Ascending aorta (tissue), 2 donors: ENCODE measurements around the gene RHBDL1. TPM values are rescaled to one million over a fixed set of nuclear protein-coding genes. Genes with fewer than 3 reads are reported as not detected.

ENCODE experiments used
- DNase-seq, 2 donors: peaks; one replicate each; pipeline ENCODE4 v3.0.0-alpha.2; 2019; ENCODE audit warnings: low spot score in 2 of 2
- H3K27ac ChIP-seq, 2 donors: fragments of 200-600 bp; sonication (generic); one replicate each; pipeline ENCODE4 v1.5.1; 2016 to 2017; ENCODE audit warnings: mild to moderate bottlenecking in 1 of 2
- H3K27me3 ChIP-seq: fragments of 200-600 bp; sonication (generic); one replicate; pipeline ENCODE4 v1.5.1; 2017
- H3K36me3 ChIP-seq, 2 donors: fragments of 200-600 bp; sonication (generic); one replicate each; pipeline ENCODE4 v1.5.1; 2016
- H3K4me1 ChIP-seq, 2 donors: fragments of 200-600 bp; sonication (generic); one replicate each; pipeline ENCODE4 v1.5.1; 2016 to 2017; ENCODE audit warnings: mild to moderate bottlenecking in 1 of 2
- H3K4me3 ChIP-seq, 2 donors: fragments of 200-600 bp; sonication (generic); one replicate each; pipeline ENCODE4 v1.5.1; 2016 to 2017; ENCODE audit warnings: mild to moderate bottlenecking in 1 of 2
- H3K9me3 ChIP-seq, 2 donors: fragments of 200-600 bp; sonication (generic); one replicate each; pipeline ENCODE4 v1.5.1; 2016
- intact Hi-C: fragments of 100-400 bp; cut with DNase I; formaldehyde crosslinking; loops from one replicate; pipeline ENCODE4 v1.15.1; 2023
- total RNA-seq: library from RNA; depleted of rRNA; stranded (reverse); fragments of >200 nt; gene quantifications from one replicate; pipeline ENCODE4 v1.1.0, GENCODE V29; 2016
- TF ChIP-seq, protein P1 (sequence below), 3 experiments: fragments of 200-600 bp in 2 of 3; fragments of 450-650 bp in 1 of 3; sonication (generic) in 2 of 3; IDR thresholded peaks; one replicate each; pipeline ENCODE4 v1.5.1; 2016 to 2019; ENCODE audit warnings: antibody characterized with exemption in 3 of 3, mild to moderate bottlenecking in 1 of 3, moderate library complexity in 1 of 3

Gene RHBDL1
- total RNA-seq, 1 donor from 2014 or later = 1.1 TPM

DNA sequence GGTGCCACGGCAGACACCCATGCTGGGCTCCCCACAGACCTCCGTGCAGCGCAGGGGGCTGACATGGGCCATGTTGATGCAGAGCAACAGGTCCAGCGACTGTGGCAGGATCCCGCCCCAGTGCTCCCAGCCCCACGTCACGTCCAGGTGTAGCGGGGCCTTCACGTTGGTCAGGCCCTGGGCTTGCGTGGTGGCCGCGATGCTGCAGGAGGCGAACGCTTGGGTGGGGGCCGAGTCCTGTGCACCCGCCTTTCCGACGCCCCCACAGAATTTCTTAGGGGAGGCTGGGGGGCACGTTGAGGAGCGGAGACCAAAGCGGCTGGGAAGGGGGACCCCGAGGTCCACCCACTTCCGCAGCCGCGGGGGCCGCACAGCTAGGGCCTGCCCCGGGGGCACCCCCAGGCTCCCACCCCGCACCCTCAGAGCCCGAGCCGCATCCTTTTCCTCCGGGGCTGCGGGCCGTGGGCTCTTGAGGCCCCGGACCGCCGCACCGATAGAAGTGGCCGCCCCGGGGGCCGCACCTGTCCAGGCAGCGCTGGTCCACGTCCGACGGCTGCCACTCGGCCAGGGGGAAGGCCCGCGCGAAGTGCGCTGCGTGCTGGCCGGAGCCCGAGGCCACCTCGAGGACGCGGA lies 39.8 kb upstream of the RHBDL1 start:
- peak overlapping the region; percentile 94 to 99 for H3K27ac ChIP-seq
- intact Hi-C loops = loop anchor here (1.0 to 5.0 kb wide), 5 partner anchors 25 to 977 kb away; partner anchors contain the start of genes CAPN15, CRAMP1, IFT140 and STUB1

DNA sequence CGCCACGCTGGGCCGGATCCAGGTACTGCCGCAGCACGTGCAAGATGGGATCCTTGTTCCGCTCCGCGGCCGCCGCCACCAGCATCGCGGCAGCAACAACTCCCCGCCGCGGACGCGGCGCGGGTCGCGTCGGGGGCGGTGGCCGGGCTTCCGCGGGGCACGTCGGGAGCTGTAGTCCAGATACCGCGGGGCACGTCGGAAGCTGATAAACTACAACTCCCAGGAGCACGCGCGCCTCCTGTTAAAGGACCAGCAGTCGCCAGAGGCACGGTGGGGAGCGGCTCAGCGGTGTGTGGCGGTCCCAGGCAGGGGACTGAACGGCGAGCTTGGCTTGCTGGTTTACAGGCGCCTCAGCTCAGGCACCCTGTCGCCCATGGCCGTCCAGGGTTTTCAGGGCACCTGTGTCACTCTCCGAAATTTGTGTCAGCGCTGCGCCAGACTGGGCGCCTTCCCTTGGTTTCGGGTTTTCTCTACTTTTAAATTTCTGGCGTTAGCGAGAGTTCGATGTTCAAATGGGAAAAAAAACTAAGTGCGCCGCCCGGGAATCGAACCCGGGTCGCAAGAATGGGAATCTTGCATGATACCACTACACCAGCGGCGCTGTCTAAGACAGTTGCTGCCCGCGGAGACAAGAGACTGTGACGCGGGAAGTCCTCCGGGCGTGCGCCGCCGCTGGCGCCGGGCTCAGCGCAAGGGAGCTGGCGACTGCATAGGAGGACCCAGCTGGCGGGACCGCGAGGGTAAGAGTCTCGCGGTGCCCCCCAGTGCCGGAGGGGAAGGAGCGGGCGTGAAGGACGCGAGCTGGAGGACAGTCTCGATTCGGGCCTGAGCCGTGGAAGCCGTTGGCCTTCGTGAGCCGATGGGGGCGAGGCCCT lies 39.0 kb upstream of the RHBDL1 start, which contains the start of gene METTL26:
METTL26 (minus strand) TSS at position 100 of the 875 bp plus-strand sequence; CDS start at position 85, 15 bp downstream.
- Histone ChIP-seq H3K27ac (peak within 1 kb of the TSS; percentile 94 to 99), H3K9me3 (no peaks in the 10 kb centered on the region), H3K27me3 (no peaks in the 10 kb centered on the region), H3K36me3 (peaks cover 12 to 17% of the 10 kb centered on the region in 2 donors), H3K4me1 (peaks cover 6 to 18% of the 10 kb centered on the region in 2 donors), H3K4me3 (peak within 1 kb of the TSS; percentile 81 to 97)
- peak; percentile 80 to 98 for DNase-seq
- TF ChIP-seq, protein P1, sequence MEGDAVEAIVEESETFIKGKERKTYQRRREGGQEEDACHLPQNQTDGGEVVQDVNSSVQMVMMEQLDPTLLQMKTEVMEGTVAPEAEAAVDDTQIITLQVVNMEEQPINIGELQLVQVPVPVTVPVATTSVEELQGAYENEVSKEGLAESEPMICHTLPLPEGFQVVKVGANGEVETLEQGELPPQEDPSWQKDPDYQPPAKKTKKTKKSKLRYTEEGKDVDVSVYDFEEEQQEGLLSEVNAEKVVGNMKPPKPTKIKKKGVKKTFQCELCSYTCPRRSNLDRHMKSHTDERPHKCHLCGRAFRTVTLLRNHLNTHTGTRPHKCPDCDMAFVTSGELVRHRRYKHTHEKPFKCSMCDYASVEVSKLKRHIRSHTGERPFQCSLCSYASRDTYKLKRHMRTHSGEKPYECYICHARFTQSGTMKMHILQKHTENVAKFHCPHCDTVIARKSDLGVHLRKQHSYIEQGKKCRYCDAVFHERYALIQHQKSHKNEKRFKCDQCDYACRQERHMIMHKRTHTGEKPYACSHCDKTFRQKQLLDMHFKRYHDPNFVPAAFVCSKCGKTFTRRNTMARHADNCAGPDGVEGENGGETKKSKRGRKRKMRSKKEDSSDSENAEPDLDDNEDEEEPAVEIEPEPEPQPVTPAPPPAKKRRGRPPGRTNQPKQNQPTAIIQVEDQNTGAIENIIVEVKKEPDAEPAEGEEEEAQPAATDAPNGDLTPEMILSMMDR (IDR thresholded peaks at IDR 0.05) = peak in 1 of 3 experiments; percentile 12
- intact Hi-C loops = loop anchor here (1.0 to 5.0 kb wide), 6 partner anchors 13 to 976 kb away; partner anchors contain the start of genes CAPN15, CRAMP1, IFT140 and STUB1

More for the DNA sequence above, 39.8 kb upstream of the RHBDL1 start:
- DNase-seq = no peak
- peaks cover 12 to 17% of the 10 kb centered on the region in 2 donors for H3K36me3 ChIP-seq
- peaks cover 6 to 17% of the 10 kb centered on the region in 2 donors for H3K4me1 ChIP-seq
- H3K9me3 ChIP-seq = no peaks in the 10 kb centered on the region
- TF ChIP-seq, protein P1 (IDR thresholded peaks at IDR 0.05) = no peak
- no peaks in the 10 kb centered on the region for H3K27me3 ChIP-seq
- H3K4me3 ChIP-seq = peak overlapping the region; percentile 81 to 97

DNA sequence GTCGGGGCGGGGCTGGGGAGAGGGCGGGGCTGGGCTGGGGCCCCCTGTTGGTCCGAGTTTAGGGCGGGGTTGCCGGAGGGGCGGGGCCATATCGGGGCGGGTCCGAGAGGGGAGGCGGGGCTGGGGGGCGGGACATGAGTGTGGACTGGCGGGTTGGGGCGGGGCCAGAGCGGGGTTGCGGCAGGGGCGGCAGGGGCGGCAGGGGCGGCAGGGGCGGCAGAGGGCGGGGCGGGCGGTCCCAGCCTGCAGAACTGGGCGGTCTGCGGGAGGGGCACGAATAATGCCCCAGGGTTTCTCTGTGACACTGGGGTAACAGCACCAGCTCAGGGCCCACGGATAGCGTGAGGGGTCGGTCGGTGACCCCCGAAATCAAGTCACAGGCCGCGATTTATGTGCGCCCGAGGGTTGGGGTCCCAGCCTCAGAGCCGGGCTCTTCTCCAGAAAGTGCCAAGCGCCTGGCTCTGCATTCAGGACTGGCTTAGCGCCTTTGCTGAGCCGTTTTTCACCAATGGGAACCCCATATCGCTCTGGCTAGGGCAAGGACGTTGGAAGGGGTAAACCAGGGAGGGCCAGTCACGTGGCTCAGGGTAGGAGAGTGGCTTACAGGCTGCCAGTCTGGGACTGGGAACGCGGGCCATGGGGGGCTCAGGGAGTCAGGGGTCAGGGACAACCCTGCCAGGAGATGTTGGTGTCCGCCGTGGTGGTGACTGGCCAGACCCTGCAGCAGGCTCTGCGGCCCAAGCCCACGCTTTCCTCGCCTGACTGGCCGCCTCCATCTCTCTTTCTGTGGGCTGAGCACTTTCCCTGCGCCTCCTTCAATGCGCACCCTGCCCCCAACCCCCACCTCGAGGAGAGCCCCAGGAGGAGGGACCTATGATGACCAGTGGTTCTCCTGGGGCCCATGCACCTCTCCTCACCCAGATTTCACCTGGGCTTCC lies 38.1 kb upstream of the RHBDL1 start:
- Histone ChIP-seq H3K4me3 (peak overlapping the region; percentile 81 to 97), H3K4me1 (peaks cover 6 to 19% of the 10 kb centered on the region in 2 donors), H3K27ac (peak overlapping the region; percentile 94 to 99), H3K36me3 (peaks cover 12 to 17% of the 10 kb centered on the region in 2 donors), H3K9me3 (no peaks in the 10 kb centered on the region), H3K27me3 (no peaks in the 10 kb centered on the region)
- TF ChIP-seq, protein P1 (IDR thresholded peaks at IDR 0.05) = no peak
- intact Hi-C loops = loop anchor here (1.0 to 5.0 kb wide), 5 partner anchors 12 to 975 kb away; partner anchors contain the start of genes CAPN15, CRAMP1, IFT140 and STUB1
- no peak for DNase-seq

DNA sequence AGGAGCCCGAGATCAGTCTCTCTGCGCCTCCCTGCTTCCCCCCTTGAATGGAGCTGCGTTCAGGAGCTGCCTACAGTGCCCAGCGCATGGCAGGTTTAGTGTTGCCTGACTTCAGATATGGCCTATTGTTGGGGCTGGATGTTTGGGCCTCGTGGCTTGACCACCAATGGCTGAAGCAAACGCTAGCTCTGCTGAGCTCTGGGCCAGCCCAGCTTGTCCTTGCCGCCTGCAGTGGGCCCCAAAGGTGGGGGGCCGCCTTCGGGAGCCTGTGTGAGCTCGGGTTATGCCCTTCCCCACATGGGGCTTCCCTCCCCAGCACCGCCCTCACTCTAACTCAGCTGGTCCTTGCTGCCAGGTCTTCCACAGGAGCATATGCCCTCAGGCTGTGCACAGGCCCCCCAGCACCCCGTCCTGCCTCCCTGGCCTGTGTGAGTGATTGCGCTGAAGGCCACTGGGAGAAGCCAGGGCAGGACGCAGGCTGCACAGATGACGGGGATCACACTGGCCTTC lies 37.4 kb upstream of the RHBDL1 start:
- H3K4me3 ChIP-seq = no peak overlapping the region
- no peaks in the 10 kb centered on the region for H3K27me3 ChIP-seq
- peaks cover 11 to 26% of the 10 kb centered on the region in 2 donors for H3K4me1 ChIP-seq
- no peak for DNase-seq
- peaks cover 12 to 13% of the 10 kb centered on the region in 2 donors for H3K36me3 ChIP-seq
- peak overlapping the region; percentile 58 to 99 for H3K27ac ChIP-seq
- TF ChIP-seq, protein P1 (IDR thresholded peaks at IDR 0.05) = no peak
- no peaks in the 10 kb centered on the region for H3K9me3 ChIP-seq
- intact Hi-C loops = loop anchor here (5.0 kb wide), 1 partner anchor 974 kb away; the partner anchor contains the start of genes CRAMP1 and IFT140
